Measurements from ENCODE around the gene OLFML2A.

- no peak for TF ChIP-seq CTCF (conservative IDR thresholded peaks at IDR 0.05; ENCODE audit: low read depth, low read length)
- TF ChIP-seq POLR2A (IDR thresholded peaks at IDR 0.05; ENCODE audit: low read depth, low read length) = no peak
- no peak for TF ChIP-seq ELK1 (IDR thresholded peaks at IDR 0.05; ENCODE audit: borderline replicate concordance, low read depth, low read length)
- no peak for TF ChIP-seq BHLHE40 (IDR thresholded peaks at IDR 0.05; ENCODE audit: low read depth, low read length)
- TF ChIP-seq USF2 (IDR thresholded peaks at IDR 0.05; ENCODE audit: low read depth, low read length) = no peak
- TF ChIP-seq CHD1 (IDR thresholded peaks at IDR 0.05; ENCODE audit: low read depth, low read length) = no peak
- TF ChIP-seq RAD21 (IDR thresholded peaks at IDR 0.05; ENCODE audit: low read length) = no peak
- no peak for TF ChIP-seq RCOR1 (IDR thresholded peaks at IDR 0.05; ENCODE audit: insufficient replicate concordance, low read length)
- TF ChIP-seq RFX5 (IDR thresholded peaks at IDR 0.05; ENCODE audit: low read depth, low read length) = no peak
- TF ChIP-seq MXI1 (IDR thresholded peaks at IDR 0.05; ENCODE audit: borderline replicate concordance, low read depth, low read length) = no peak
- no peak for TF ChIP-seq MAZ (IDR thresholded peaks at IDR 0.05; ENCODE audit: borderline replicate concordance, low read depth, low read length)
Measured at GRCh38 chr9:124780060-124780756, 3.3 kb downstream of the OLFML2A start.
